K562 (cell line): ENCODE results near the gene GNG14. TPM values are rescaled to one million over a fixed set of nuclear protein-coding genes. Genes with fewer than 3 reads are reported as not detected.

Source experiments
- FOXJ3 ChIP-seq: sonication (generic); formaldehyde crosslinking; IDR thresholded peaks from 2 replicates; pipeline ENCODE4 v1.4.0; 2020; ENCODE audit warnings: mild to moderate bottlenecking, missing genetic modification reagents
- HDAC3 ChIP-seq: fragments of 450-650 bp; IDR thresholded peaks from 2 replicates; pipeline ENCODE4 v1.6.1; 2018; ENCODE audit warnings: borderline replicate concordance, mild to moderate bottlenecking, moderate library complexity; ENCODE audit not compliant: partially characterized antibody
- HNRNPLL ChIP-seq: fragments of 200-400 bp; formaldehyde crosslinking; IDR thresholded peaks from 2 replicates; pipeline ENCODE4 v1.6.1; 2017; ENCODE audit warnings: low read length, low read depth, mild to moderate bottlenecking; ENCODE audit not compliant: poor library complexity, severe bottlenecking
- KLF13 ChIP-seq: fragments of 450-650 bp; IDR thresholded peaks from 2 replicates; pipeline ENCODE4 v1.6.1; 2016; ENCODE audit warnings: missing genetic modification characterization, low read depth, mild to moderate bottlenecking, missing compliant biosample characterization, moderate library complexity, borderline replicate concordance
- NCOA1 ChIP-seq: fragments of 450-650 bp; IDR thresholded peaks from 2 replicates; pipeline ENCODE4 v1.6.1; 2016; ENCODE audit warnings: low read depth
- POLR2G ChIP-seq: fragments of 200-400 bp; formaldehyde crosslinking; IDR thresholded peaks from 2 replicates; pipeline ENCODE4 v1.6.1; 2017; ENCODE audit warnings: low read depth, mild to moderate bottlenecking, antibody characterized with exemption, low read length, moderate library complexity
- POLR3A ChIP-seq: IDR thresholded peaks from 2 replicates; pipeline ENCODE4 v1.6.1; 2011; ENCODE audit warnings: borderline replicate concordance, mild to moderate bottlenecking, moderate library complexity; ENCODE audit not compliant: insufficient read length, insufficient read depth; ENCODE audit errors: extremely low read depth
- PTBP1 ChIP-seq: fragments of 200-400 bp; formaldehyde crosslinking; IDR thresholded peaks from 2 replicates; pipeline ENCODE4 v1.6.1; 2017; ENCODE audit warnings: low read depth, low read length
- ZKSCAN1 ChIP-seq: fragments of 150-350 bp; IDR thresholded peaks from 2 replicates; pipeline ENCODE4 v1.6.1; 2016; ENCODE audit warnings: low read depth, low read length
- ZNF24 ChIP-seq: fragments of 450-650 bp; IDR thresholded peaks from 2 replicates; pipeline ENCODE4 v1.6.1; 2016
- ZNF316 ChIP-seq: fragments of 450-650 bp; IDR thresholded peaks from 2 replicates; pipeline ENCODE4 v1.6.1; 2016
- ZNF586 ChIP-seq: fragments of 450-650 bp; formaldehyde crosslinking; conservative IDR thresholded peaks from 2 replicates; pipeline ENCODE4 v1.4.0; 2020; ENCODE audit warnings: mild to moderate bottlenecking, moderate library complexity
- polyA plus RNA-seq, 8 experiments: library from polyadenylated mRNA; depleted of rRNA in 4 of 8; stranded (reverse) in 5 of 8; unstranded in 3 of 8; fragments of >200 nt; fragmentation: Nextera tagmentation in 2 of 8; fragmentation: Illumina TruSeq in 1 of 8; extraction: Ambion mirVana in 2 of 8; extraction: Trizol in 1 of 8; gene quantifications; 2 replicates each; pipeline versions ENCODE4 v1.2.1 to v1.2.3, GENCODE V29; 2011 to 2014; ENCODE audit warnings: inconsistent platforms in 1 of 8, missing spikeins in 1 of 8
- total RNA-seq, 7 experiments: library from RNA; depleted of rRNA in 6 of 7; stranded (reverse); fragments of >200 nt in 6 of 7; fragmentation: Illumina TruSeq in 2 of 7; extraction: Trizol in 2 of 7; gene quantifications; 2 replicates each; pipeline versions ENCODE4 v1.2.1 to v1.2.3, GENCODE V29; 2011 to 2021; ENCODE audit warnings: low replicate concordance in 1 of 7
- TF ChIP-seq, protein P1 (sequence below): fragments of 450-650 bp; formaldehyde crosslinking; IDR thresholded peaks from 2 replicates; pipeline ENCODE4 v1.4.0; 2020; ENCODE audit warnings: mild to moderate bottlenecking
- TF ChIP-seq, protein P2 (sequence below): fragments of 200-800 bp; sonication (Bioruptor generic); IDR thresholded peaks from 2 replicates; pipeline ENCODE4 v1.6.1; 2017; ENCODE audit warnings: missing genetic modification characterization, missing compliant biosample characterization
- TF ChIP-seq, protein P3 (sequence below): sonication (generic); formaldehyde crosslinking; IDR thresholded peaks from 2 replicates; pipeline ENCODE4 v1.8.1; 2023; ENCODE audit warnings: mild to moderate bottlenecking, missing genetic modification reagents
- TF ChIP-seq, protein P4 (sequence below), 2 experiments: fragments of 450-650 bp; IDR thresholded peaks; 2 replicates each; pipeline ENCODE4 v1.6.1; 2018; ENCODE audit warnings: mild to moderate bottlenecking in 2 of 2, low read depth in 1 of 2; ENCODE audit not compliant: partially characterized antibody in 2 of 2

Gene GNG14
- total and polyA plus RNA-seq, 9 of the 15 experiments (the other 6 are each of a cell fraction or from before 2014, with no cell fraction given): not detected

DNA sequence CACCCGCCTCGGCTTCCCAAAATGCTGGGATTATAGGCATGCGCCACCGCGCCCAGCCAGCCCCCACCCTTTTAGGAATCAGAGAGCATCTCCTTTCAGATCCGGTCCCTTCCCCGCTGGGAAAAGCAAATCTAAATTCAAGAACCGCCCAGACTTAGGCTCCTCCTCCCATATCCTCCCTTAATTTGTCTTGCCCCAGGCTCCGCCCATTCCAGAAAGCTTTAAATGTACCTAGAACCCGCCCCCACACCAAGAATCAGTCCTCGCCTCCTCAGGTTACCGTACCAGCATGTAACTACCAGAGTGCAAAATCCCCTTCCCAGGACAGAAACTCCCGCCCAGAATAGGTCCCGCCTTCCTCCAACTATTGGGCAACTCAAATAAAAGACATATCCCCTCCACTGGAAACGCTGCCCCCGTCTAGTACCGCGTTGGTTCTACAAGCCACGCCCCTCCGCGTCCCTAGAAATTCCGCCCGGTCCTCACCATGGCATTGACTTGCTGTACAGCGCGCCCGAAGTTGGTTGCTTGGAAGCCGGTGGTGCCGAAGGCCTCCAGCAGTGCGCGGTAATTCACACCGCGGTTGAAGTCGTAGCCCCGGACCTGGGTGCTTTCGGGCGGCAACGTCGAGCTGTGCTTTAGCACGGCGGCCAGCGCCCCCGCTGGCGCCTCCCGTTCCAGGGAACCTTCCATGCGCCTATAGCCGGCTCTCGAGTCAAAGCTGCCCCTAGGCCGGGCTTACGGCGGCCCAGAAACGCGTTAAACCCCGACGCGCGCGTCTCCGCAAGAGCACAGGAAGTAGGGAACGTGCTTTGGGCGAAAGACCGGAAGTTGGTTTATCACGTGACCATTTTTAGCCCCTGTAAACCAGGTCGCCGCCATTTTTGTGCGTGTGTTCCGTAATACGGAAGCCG is 6.5 kb upstream of the GNG14 start, which contains the start of gene DHPS (continued):
- TF ChIP-seq FOXJ3: no peak
- TF ChIP-seq, protein P1, sequence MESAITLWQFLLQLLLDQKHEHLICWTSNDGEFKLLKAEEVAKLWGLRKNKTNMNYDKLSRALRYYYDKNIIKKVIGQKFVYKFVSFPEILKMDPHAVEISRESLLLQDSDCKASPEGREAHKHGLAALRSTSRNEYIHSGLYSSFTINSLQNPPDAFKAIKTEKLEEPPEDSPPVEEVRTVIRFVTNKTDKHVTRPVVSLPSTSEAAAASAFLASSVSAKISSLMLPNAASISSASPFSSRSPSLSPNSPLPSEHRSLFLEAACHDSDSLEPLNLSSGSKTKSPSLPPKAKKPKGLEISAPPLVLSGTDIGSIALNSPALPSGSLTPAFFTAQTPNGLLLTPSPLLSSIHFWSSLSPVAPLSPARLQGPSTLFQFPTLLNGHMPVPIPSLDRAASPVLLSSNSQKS (CRISPR knock-in tag): no peak
- peak; percentile 96 for TF ChIP-seq POLR2G
- no peak for TF ChIP-seq ZNF316
- TF ChIP-seq, protein P2, sequence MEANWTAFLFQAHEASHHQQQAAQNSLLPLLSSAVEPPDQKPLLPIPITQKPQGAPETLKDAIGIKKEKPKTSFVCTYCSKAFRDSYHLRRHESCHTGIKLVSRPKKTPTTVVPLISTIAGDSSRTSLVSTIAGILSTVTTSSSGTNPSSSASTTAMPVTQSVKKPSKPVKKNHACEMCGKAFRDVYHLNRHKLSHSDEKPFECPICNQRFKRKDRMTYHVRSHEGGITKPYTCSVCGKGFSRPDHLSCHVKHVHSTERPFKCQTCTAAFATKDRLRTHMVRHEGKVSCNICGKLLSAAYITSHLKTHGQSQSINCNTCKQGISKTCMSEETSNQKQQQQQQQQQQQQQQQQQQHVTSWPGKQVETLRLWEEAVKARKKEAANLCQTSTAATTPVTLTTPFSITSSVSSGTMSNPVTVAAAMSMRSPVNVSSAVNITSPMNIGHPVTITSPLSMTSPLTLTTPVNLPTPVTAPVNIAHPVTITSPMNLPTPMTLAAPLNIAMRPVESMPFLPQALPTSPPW (CRISPR knock-in tag): peak; percentile 44
- no peak for TF ChIP-seq NCOA1
- no peak for TF ChIP-seq ZNF586 (CRISPR knock-in tag)
- TF ChIP-seq PTBP1: no peak
- peak; percentile 47; the same call in 1 of the 2 replicates for TF ChIP-seq KLF13
- TF ChIP-seq, protein P3, sequence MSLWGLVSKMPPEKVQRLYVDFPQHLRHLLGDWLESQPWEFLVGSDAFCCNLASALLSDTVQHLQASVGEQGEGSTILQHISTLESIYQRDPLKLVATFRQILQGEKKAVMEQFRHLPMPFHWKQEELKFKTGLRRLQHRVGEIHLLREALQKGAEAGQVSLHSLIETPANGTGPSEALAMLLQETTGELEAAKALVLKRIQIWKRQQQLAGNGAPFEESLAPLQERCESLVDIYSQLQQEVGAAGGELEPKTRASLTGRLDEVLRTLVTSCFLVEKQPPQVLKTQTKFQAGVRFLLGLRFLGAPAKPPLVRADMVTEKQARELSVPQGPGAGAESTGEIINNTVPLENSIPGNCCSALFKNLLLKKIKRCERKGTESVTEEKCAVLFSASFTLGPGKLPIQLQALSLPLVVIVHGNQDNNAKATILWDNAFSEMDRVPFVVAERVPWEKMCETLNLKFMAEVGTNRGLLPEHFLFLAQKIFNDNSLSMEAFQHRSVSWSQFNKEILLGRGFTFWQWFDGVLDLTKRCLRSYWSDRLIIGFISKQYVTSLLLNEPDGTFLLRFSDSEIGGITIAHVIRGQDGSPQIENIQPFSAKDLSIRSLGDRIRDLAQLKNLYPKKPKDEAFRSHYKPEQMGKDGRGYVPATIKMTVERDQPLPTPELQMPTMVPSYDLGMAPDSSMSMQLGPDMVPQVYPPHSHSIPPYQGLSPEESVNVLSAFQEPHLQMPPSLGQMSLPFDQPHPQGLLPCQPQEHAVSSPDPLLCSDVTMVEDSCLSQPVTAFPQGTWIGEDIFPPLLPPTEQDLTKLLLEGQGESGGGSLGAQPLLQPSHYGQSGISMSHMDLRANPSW (CRISPR knock-in tag): no peak
- TF ChIP-seq HNRNPLL: peak; percentile 12
- TF ChIP-seq ZKSCAN1: no peak; the same call in 1 of the 2 replicates
- TF ChIP-seq, protein P4, sequence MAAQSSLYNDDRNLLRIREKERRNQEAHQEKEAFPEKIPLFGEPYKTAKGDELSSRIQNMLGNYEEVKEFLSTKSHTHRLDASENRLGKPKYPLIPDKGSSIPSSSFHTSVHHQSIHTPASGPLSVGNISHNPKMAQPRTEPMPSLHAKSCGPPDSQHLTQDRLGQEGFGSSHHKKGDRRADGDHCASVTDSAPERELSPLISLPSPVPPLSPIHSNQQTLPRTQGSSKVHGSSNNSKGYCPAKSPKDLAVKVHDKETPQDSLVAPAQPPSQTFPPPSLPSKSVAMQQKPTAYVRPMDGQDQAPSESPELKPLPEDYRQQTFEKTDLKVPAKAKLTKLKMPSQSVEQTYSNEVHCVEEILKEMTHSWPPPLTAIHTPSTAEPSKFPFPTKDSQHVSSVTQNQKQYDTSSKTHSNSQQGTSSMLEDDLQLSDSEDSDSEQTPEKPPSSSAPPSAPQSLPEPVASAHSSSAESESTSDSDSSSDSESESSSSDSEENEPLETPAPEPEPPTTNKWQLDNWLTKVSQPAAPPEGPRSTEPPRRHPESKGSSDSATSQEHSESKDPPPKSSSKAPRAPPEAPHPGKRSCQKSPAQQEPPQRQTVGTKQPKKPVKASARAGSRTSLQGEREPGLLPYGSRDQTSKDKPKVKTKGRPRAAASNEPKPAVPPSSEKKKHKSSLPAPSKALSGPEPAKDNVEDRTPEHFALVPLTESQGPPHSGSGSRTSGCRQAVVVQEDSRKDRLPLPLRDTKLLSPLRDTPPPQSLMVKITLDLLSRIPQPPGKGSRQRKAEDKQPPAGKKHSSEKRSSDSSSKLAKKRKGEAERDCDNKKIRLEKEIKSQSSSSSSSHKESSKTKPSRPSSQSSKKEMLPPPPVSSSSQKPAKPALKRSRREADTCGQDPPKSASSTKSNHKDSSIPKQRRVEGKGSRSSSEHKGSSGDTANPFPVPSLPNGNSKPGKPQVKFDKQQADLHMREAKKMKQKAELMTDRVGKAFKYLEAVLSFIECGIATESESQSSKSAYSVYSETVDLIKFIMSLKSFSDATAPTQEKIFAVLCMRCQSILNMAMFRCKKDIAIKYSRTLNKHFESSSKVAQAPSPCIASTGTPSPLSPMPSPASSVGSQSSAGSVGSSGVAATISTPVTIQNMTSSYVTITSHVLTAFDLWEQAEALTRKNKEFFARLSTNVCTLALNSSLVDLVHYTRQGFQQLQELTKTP (IDR thresholded peaks at IDR 0.05; ENCODE audit: low read depth in 1 of 2, partially characterized antibody in 2 of 2): peak in 1 of 2 experiments; percentile 85
- TF ChIP-seq POLR3A: no peak
- no peak for TF ChIP-seq ZNF24
- TF ChIP-seq HDAC3: no peak
